ENCODE results near the gene ZSCAN9. TPM values are rescaled to one million over a fixed set of nuclear protein-coding genes. Genes with fewer than 3 reads are reported as not detected.

ZSCAN9 gene
- total and polyA plus RNA-seq, 8 donors, result 10.6 to 39.8 (median 36.1) TPM

DNA sequence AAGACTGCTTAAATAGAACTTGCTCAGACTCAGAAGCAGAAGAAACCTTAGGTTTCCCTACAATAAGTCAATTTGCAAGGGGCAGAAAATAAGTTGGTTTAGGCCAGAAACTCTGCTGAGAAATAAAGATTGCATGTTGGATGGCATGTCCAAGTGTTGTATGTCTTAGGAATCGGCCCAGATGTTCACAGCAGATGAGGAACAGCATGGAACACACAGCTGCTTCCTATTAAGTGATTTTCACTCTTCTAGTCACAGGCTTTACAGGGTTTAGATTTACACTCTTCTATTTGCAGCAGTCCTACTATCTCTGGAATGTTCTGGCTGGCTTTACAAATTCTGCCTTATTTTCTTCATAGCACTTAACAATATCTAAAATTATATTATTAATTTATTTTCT, 23.8 kb downstream of the ZSCAN9 start:
- Histone ChIP-seq H3K4me1 (peaks cover 16 to 30% of the 10 kb centered on the region in 2 donors), H3K9me3 (no peaks in the 10 kb centered on the region), H3K27ac (no peak overlapping the region), H3K27me3 (no peaks in the 10 kb centered on the region), H3K4me3 (no peak overlapping the region), H3K36me3 (peaks cover 0 to 53% of the 10 kb centered on the region in 2 donors)
- no peak for DNase-seq
- no peak for ATAC-seq
- TF ChIP-seq CTCF (IDR thresholded peaks at IDR 0.05), result no peak
- intact Hi-C loops (cut with DNase I), result no loop called here

DNA sequence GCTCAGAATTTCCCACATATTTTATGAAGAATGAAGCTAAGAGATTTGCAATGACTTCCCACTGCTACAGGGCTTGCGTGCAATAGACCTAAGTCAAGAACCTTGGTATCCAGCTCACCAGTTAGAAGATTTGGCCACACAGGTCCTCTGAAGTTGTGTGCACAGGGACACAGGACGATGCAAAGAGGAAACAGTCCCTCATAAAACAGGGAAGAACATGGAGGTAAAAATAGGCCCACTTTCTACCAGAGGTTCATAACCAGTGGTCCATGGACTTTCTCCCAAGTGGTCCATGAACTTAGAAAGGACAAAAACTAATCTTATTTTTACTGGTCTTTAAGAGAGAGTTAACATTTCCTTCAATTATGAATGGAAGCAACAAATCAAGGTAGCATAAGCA, 25.7 kb downstream of the ZSCAN9 start:
- DNase-seq, result no peak
- peaks cover 16 to 30% of the 10 kb centered on the region in 2 donors for H3K4me1 ChIP-seq
- intact Hi-C loops (cut with DNase I), result no loop called here
- ATAC-seq, result no peak
- TF ChIP-seq CTCF (IDR thresholded peaks at IDR 0.05), result no peak
- H3K9me3 ChIP-seq, result no peaks in the 10 kb centered on the region
- peak overlapping the region; percentile 88 to 90 for H3K4me3 ChIP-seq
- H3K27ac ChIP-seq, result no peak overlapping the region
- peaks cover 0 to 35% of the 10 kb centered on the region in 2 donors for H3K36me3 ChIP-seq
- no peaks in the 10 kb centered on the region for H3K27me3 ChIP-seq

DNA sequence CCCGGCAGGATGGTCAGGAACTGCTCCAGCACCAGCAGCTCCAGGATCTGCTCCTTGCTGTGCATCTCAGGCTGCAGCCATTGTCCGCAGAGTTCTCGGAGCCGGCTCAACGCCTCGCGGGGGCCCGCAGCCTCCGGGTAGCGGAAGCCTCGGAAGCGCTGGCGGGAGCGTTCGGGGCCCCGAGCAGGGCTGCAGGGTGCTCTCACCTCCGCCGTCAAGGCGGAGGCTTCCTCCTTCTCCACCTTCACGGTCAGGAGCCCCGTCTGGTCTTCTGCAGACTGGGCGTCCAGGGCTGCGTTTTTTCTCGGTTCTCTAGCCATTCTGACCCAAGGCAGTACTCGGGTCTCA, 26.6 kb downstream of the ZSCAN9 start:
- H3K9me3 ChIP-seq, result no peaks in the 10 kb centered on the region
- H3K36me3 ChIP-seq, result peaks cover 0 to 26% of the 10 kb centered on the region in 2 donors
- H3K27ac ChIP-seq, result peak overlapping the region; percentile 34 to 75
- no peaks in the 10 kb centered on the region for H3K27me3 ChIP-seq
- peak overlapping the region; percentile 88 to 90 for H3K4me3 ChIP-seq
- no peak for TF ChIP-seq CTCF (IDR thresholded peaks at IDR 0.05)
- H3K4me1 ChIP-seq, result peaks cover 16 to 30% of the 10 kb centered on the region in 2 donors
- DNase-seq (peak in 1 of 4 donors; percentile 84), ATAC-seq (peak; percentile 60)
- intact Hi-C loops (cut with DNase I), result no loop called here

GRCh38 chr6:28252009-28252975, 27.2 kb downstream of the ZSCAN9 start, which contains the start of gene ZKSCAN4:
TSS of gene ZKSCAN4 (minus strand) at chr6:28252269. CDS start at chr6:28251980, 289 bp downstream.
- H3K4me1 ChIP-seq, result peaks cover 16 to 30% of the 10 kb centered on the region in 2 donors
- peaks cover 0 to 20% of the 10 kb centered on the region in 2 donors for H3K36me3 ChIP-seq
- intact Hi-C loops (cut with DNase I), result no loop called here
- ATAC-seq (peak; percentile 99), DNase-seq (peak in 3 of 4 donors; percentile 78 to 87 (median 87))
- H3K4me3 ChIP-seq, result peak within 1 kb of the TSS; percentile 88 to 90
- TF ChIP-seq CTCF (IDR thresholded peaks at IDR 0.05), result no peak
- H3K27ac ChIP-seq, result peak within 1 kb of the TSS; percentile 34 to 75
- H3K9me3 ChIP-seq, result no peaks in the 10 kb centered on the region
- no peaks in the 10 kb centered on the region for H3K27me3 ChIP-seq

DNA sequence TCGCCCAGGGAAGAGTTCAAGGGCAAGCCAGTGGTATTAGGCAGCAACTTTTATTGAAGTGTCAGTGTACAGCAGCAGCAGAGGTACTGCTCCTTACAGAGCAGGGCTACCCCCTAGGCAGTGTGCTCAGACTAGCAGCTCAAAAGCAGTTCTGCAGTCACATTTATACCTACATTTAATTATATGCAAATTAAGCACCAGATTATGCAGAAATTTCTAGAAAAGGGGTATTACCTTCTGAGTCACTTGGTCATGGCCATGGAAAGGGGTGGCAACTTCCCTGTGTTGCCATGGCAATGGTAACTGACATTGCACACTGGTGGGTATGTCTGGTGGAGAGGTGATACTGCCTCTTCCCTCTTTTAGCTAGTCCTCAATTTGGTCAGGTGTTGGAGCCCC, 29.0 kb downstream of the ZSCAN9 start:
- Histone ChIP-seq H3K9me3 (no peaks in the 10 kb centered on the region), H3K36me3 (peaks cover 0 to 1% of the 10 kb centered on the region in 2 donors), H3K27me3 (no peaks in the 10 kb centered on the region), H3K4me3 (no peak overlapping the region), H3K27ac (peak overlapping the region in 1 of 2 donors; percentile 75), H3K4me1 (peaks cover 16 to 30% of the 10 kb centered on the region in 2 donors)
- intact Hi-C loops (cut with DNase I), result no loop called here
- ATAC-seq (no peak), DNase-seq (no peak)
- TF ChIP-seq CTCF (IDR thresholded peaks at IDR 0.05), result no peak
